Epidermal melanocyte (primary cell): ENCODE measurements around the gene AHCY.
A peak's percentile ranks its signal among the peaks of the same experiment; 100 is the strongest.
"Not testable (repeated sequence)": the region's sequence is repeated elsewhere in the genome, so short reads cannot be mapped to it uniquely, and the experiment has no call there.

Source experiments
- DNase-seq: peaks from one replicate; pipeline ENCODE4 v3.0.0; 2011; ENCODE audit warnings: low spot score; ENCODE audit not compliant: insufficient read length

The AHCY gene

GRCh38 chr20:34302723-34303533 is at the start of gene AHCY:
TSS of gene AHCY (minus strand) at chr20:34303355. CDS start at chr20:34303270, 85 bp downstream.
- peak; percentile 94 for DNase-seq

GRCh38 chr20:34350095-34350494 is 46.9 kb upstream of the AHCY start:
- no peak for DNase-seq

GRCh38 chr20:34347571-34347970 is 44.4 kb upstream of the AHCY start:
- DNase-seq, result no peak

GRCh38 chr20:34346533-34346865 is 43.3 kb upstream of the AHCY start:
- DNase-seq, result not testable (repeated sequence)

- DNase-seq, result not testable (repeated sequence)
These were observed 42.8 kb upstream of the AHCY start for GRCh38 chr20:34345839-34346532.

- DNase-seq, result no peak
These were observed 42.2 kb upstream of the AHCY start for GRCh38 chr20:34345402-34345736.

GRCh38 chr20:34344238-34344637 is 41.1 kb upstream of the AHCY start:
- DNase-seq, result no peak

GRCh38 chr20:34343458-34344211 is 40.5 kb upstream of the AHCY start:
- DNase-seq, result no peak

- not testable (repeated sequence) for DNase-seq
These were observed 38.0 kb upstream of the AHCY start for GRCh38 chr20:34341199-34341598.

- not testable (repeated sequence) for DNase-seq
These were observed 37.6 kb upstream of the AHCY start for GRCh38 chr20:34340726-34341125.

- no peak for DNase-seq
These were observed 35.0 kb upstream of the AHCY start for GRCh38 chr20:34337982-34338726.

GRCh38 chr20:34337544-34337943 is 34.4 kb upstream of the AHCY start:
- DNase-seq, result no peak

GRCh38 chr20:34334654-34335407 is 31.7 kb upstream of the AHCY start:
- peak; percentile 49 for DNase-seq

- no peak for DNase-seq
These were observed 30.6 kb upstream of the AHCY start for GRCh38 chr20:34333786-34334185.

- DNase-seq, result no peak
These were observed 29.2 kb upstream of the AHCY start for GRCh38 chr20:34332262-34332920.

- no peak for DNase-seq
These were observed 28.7 kb upstream of the AHCY start for GRCh38 chr20:34331838-34332237.

GRCh38 chr20:34330861-34331544 is 27.8 kb upstream of the AHCY start:
- DNase-seq, result not testable (repeated sequence)

- no peak for DNase-seq
These were observed 25.9 kb upstream of the AHCY start for GRCh38 chr20:34328928-34329677.

GRCh38 chr20:34328207-34328606 is 25.1 kb upstream of the AHCY start:
- not testable (repeated sequence) for DNase-seq
